ENCODE measurements around the gene PPP5C.

The PPP5C gene

GRCh38 chr19:46386996-46387712, 40.3 kb downstream of the PPP5C start:
- TF ChIP-seq CTCF (conservative IDR thresholded peaks at IDR 0.05; ENCODE audit: low read length), result no peak
- DNase-seq (ENCODE audit: low read depth), result no peak
- no peak overlapping the region for H3K4me3 ChIP-seq (ENCODE audit: low read length)

GRCh38 chr19:46387713-46388130, 40.8 kb downstream of the PPP5C start:
- TF ChIP-seq CTCF (conservative IDR thresholded peaks at IDR 0.05; ENCODE audit: low read length), result no peak
- H3K4me3 ChIP-seq (ENCODE audit: low read length), result no peak overlapping the region
- no peak for DNase-seq (ENCODE audit: low read depth)

- DNase-seq (ENCODE audit: low read depth), result no peak
- no peak overlapping the region for H3K4me3 ChIP-seq (ENCODE audit: low read length)
- no peak for TF ChIP-seq CTCF (conservative IDR thresholded peaks at IDR 0.05; ENCODE audit: low read length)
These were observed 41.6 kb downstream of the PPP5C start for GRCh38 chr19:46388311-46389095.

- H3K4me3 ChIP-seq (ENCODE audit: low read length), result no peak overlapping the region
- DNase-seq (ENCODE audit: low read depth), result no peak
- no peak for TF ChIP-seq CTCF (conservative IDR thresholded peaks at IDR 0.05; ENCODE audit: low read length)
These were observed 43.4 kb downstream of the PPP5C start for GRCh38 chr19:46390121-46390858.

GRCh38 chr19:46390866-46391265, 44.0 kb downstream of the PPP5C start:
- DNase-seq (ENCODE audit: low read depth), result peak; percentile 46
- H3K4me3 ChIP-seq (ENCODE audit: low read length), result no peak overlapping the region
- no peak for TF ChIP-seq CTCF (conservative IDR thresholded peaks at IDR 0.05; ENCODE audit: low read length)

GRCh38 chr19:46391296-46392251, 44.7 kb downstream of the PPP5C start:
- no peak overlapping the region for H3K4me3 ChIP-seq (ENCODE audit: low read length)
- no peak for DNase-seq (ENCODE audit: low read depth)
- TF ChIP-seq CTCF (conservative IDR thresholded peaks at IDR 0.05; ENCODE audit: low read length), result no peak
